ENCODE data around the gene TIGD1. TPM values are rescaled to one million over a fixed set of nuclear protein-coding genes. Genes with fewer than 3 reads are reported as not detected.

TIGD1 gene
- polyA plus RNA-seq, 1 donor (not counting 4 experiments of a cell fraction or from before 2014, with no cell fraction given): 2.3 TPM

GRCh38 chr2:232528746-232529460 is 21.5 kb downstream of the TIGD1 start:
- Histone ChIP-seq H3K4me2 (ENCODE audit: control insufficient read depth, extremely low read depth, insufficient read depth, low read depth, low read length) (no peak overlapping the region), H3K27me3 (ENCODE audit: control insufficient read depth, extremely low read depth, insufficient read depth, low read length) (peaks cover 12% of the 10 kb centered on the region), H3K9ac (ENCODE audit: control insufficient read depth, extremely low read depth, insufficient read depth, low read length) (no peak overlapping the region), H4K20me1 (ENCODE audit: control insufficient read depth, extremely low read depth, insufficient read depth, low read length) (no peaks in the 10 kb centered on the region), H3K9me3 (ENCODE audit: control insufficient read depth, low read depth, low read length) (no peaks in the 10 kb centered on the region), H2AFZ (ENCODE audit: control insufficient read depth, low read length) (no peak overlapping the region), H3K79me2 (ENCODE audit: control insufficient read depth, insufficient read depth, low read length) (no peaks in the 10 kb centered on the region), H3K9me1 (ENCODE audit: control insufficient read depth, extremely low read depth, insufficient read depth, low read length) (no peaks in the 10 kb centered on the region), H3K27ac (ENCODE audit: control insufficient read depth, insufficient read depth, low read length) (no peak overlapping the region), H3K4me1 (ENCODE audit: control insufficient read depth, extremely low read depth, insufficient read depth, low read length) (no peaks in the 10 kb centered on the region), H3K36me3 (ENCODE audit: control insufficient read depth in 2 of 2, extremely low read depth in 1 of 2, insufficient read depth in 2 of 2, low read length in 2 of 2) (no peaks in the 10 kb centered on the region), H3K4me3 (ENCODE audit: control insufficient read depth in 2 of 3, extremely low read depth in 1 of 3, insufficient read depth in 2 of 3, low read depth in 1 of 3, low read length in 3 of 3) (no peak overlapping the region)
- no peak for DNase-seq (ENCODE audit: low read depth, low spot score)
- dilution Hi-C loops (cut with MboI; ENCODE audit: extremely low pct_ligation_motif_present, low sequenced_read_pairs): no loop called here
- TF ChIP-seq, protein P1, sequence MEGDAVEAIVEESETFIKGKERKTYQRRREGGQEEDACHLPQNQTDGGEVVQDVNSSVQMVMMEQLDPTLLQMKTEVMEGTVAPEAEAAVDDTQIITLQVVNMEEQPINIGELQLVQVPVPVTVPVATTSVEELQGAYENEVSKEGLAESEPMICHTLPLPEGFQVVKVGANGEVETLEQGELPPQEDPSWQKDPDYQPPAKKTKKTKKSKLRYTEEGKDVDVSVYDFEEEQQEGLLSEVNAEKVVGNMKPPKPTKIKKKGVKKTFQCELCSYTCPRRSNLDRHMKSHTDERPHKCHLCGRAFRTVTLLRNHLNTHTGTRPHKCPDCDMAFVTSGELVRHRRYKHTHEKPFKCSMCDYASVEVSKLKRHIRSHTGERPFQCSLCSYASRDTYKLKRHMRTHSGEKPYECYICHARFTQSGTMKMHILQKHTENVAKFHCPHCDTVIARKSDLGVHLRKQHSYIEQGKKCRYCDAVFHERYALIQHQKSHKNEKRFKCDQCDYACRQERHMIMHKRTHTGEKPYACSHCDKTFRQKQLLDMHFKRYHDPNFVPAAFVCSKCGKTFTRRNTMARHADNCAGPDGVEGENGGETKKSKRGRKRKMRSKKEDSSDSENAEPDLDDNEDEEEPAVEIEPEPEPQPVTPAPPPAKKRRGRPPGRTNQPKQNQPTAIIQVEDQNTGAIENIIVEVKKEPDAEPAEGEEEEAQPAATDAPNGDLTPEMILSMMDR (optimal IDR thresholded peaks at IDR 0.05 in 1 of 3, IDR thresholded peaks at IDR 0.05 in 1 of 3, conservative IDR thresholded peaks at IDR 0.05 in 1 of 3; ENCODE audit: extremely low read depth in 1 of 3, insufficient read depth in 2 of 3, low read length in 3 of 3): no peak
- no peak for TF ChIP-seq EZH2 (IDR thresholded peaks at IDR 0.05; ENCODE audit: low read length)
- FAIRE-seq: no peak

- no peaks in the 10 kb centered on the region for H4K20me1 ChIP-seq (ENCODE audit: control insufficient read depth, extremely low read depth, insufficient read depth, low read length)
- H3K9me3 ChIP-seq (ENCODE audit: control insufficient read depth, low read depth, low read length): no peaks in the 10 kb centered on the region
- H3K4me2 ChIP-seq (ENCODE audit: control insufficient read depth, extremely low read depth, insufficient read depth, low read depth, low read length): no peak overlapping the region
- no peak overlapping the region for H3K27ac ChIP-seq (ENCODE audit: control insufficient read depth, insufficient read depth, low read length)
- H2AFZ ChIP-seq (ENCODE audit: control insufficient read depth, low read length): no peak overlapping the region
- TF ChIP-seq, protein P1 (optimal IDR thresholded peaks at IDR 0.05 in 1 of 3, IDR thresholded peaks at IDR 0.05 in 1 of 3, conservative IDR thresholded peaks at IDR 0.05 in 1 of 3; ENCODE audit: extremely low read depth in 1 of 3, insufficient read depth in 2 of 3, low read length in 3 of 3): no peak
- no peak for TF ChIP-seq EZH2 (IDR thresholded peaks at IDR 0.05; ENCODE audit: low read length)
- DNase-seq (ENCODE audit: low read depth, low spot score): no peak
- H3K9ac ChIP-seq (ENCODE audit: control insufficient read depth, extremely low read depth, insufficient read depth, low read length): no peak overlapping the region
- FAIRE-seq: no peak
- no peaks in the 10 kb centered on the region for H3K4me1 ChIP-seq (ENCODE audit: control insufficient read depth, extremely low read depth, insufficient read depth, low read length)
- H3K27me3 ChIP-seq (ENCODE audit: control insufficient read depth, extremely low read depth, insufficient read depth, low read length): peaks cover 21% of the 10 kb centered on the region
- H3K9me1 ChIP-seq (ENCODE audit: control insufficient read depth, extremely low read depth, insufficient read depth, low read length): no peaks in the 10 kb centered on the region
- no peaks in the 10 kb centered on the region for H3K79me2 ChIP-seq (ENCODE audit: control insufficient read depth, insufficient read depth, low read length)
- no peak overlapping the region for H3K4me3 ChIP-seq (ENCODE audit: control insufficient read depth in 2 of 3, extremely low read depth in 1 of 3, insufficient read depth in 2 of 3, low read depth in 1 of 3, low read length in 3 of 3)
- no peaks in the 10 kb centered on the region for H3K36me3 ChIP-seq (ENCODE audit: control insufficient read depth in 2 of 2, extremely low read depth in 1 of 2, insufficient read depth in 2 of 2, low read length in 2 of 2)
- dilution Hi-C loops (cut with MboI; ENCODE audit: extremely low pct_ligation_motif_present, low sequenced_read_pairs): no loop called here
Observed at GRCh38 chr2:232527905-232528470, 22.4 kb downstream of the TIGD1 start.

Measured in keratinocyte (primary cell).